SH-SY5Y (cell line): Measurements from ENCODE around the gene MKI67.

Experiments
- GATA2 ChIP-seq: IDR thresholded peaks from 2 replicates; pipeline ENCODE4 v1.6.1; 2011; ENCODE audit warnings: mild to moderate bottlenecking, low read depth, low read length
- GATA3 ChIP-seq: IDR thresholded peaks from 2 replicates; pipeline ENCODE4 v1.6.1; 2011; ENCODE audit warnings: low read depth, mild to moderate bottlenecking, low read length, moderate library complexity

DNA sequence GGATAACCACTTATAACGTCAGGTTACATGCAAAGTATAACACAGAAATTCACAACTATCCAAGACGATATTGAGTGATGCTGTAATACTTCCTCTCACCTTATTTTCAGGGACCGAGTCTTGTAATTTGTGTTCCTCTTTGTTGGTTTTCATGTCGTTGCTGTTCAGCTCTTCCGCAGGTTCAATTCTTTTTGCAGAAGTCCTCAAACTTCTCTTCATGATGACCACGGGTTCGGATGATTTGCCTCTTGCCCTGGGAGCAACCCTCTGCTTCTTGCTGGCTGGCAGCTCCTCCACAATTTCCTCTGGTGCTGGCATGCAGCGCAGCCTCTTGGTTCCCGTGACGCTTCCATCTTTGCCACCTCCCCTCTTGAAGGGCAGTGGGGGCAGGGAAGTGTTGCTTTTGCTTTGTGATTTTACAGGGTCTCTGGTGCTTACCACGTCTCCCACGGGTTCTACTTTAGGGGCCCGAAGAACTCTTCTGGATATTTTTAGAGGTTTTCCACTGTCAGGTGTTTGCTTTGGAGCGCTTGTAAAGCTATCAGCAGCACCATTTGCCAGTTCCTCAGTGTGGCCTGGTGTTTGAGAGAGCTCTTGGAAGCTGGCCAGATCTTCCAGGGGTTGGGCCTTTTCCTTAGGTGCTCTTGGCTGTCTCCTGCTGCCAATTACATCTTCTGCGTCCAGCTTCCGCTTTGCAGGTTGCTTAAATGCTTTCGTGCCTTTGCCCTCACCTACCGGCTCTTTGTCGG lies 23.6 kb downstream of the MKI67 start:
- TF ChIP-seq GATA2 (no peak), GATA3 (no peak)
